AG08396 (cell line): ENCODE data around the gene ZAP70.

ENCODE experiments used
- DNase-seq: peaks from one replicate; pipeline ENCODE4 v3.0.0; 2012; ENCODE audit warnings: low spot score, mixed read lengths

The ZAP70 gene

DNA sequence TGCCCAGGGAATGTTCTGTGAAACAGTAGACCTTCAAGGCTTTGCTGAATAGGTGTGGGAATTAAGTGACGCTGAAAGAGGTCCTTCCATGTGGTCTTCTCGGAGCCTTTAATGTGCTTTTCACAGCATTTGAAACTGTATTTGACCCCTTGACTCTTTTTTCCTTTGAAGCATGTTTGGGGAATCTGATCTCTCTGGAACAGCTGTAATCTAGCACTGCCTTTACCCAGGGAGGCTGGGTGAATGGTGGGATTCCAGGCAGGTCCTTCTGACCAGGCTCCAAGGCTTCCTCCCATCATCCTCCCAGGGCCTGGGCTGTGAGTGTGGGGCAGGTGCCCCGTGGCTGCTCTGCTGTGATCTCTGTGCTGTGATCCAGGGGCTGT lies 4.2 kb downstream of the ZAP70 start:
- no peak for DNase-seq

DNA sequence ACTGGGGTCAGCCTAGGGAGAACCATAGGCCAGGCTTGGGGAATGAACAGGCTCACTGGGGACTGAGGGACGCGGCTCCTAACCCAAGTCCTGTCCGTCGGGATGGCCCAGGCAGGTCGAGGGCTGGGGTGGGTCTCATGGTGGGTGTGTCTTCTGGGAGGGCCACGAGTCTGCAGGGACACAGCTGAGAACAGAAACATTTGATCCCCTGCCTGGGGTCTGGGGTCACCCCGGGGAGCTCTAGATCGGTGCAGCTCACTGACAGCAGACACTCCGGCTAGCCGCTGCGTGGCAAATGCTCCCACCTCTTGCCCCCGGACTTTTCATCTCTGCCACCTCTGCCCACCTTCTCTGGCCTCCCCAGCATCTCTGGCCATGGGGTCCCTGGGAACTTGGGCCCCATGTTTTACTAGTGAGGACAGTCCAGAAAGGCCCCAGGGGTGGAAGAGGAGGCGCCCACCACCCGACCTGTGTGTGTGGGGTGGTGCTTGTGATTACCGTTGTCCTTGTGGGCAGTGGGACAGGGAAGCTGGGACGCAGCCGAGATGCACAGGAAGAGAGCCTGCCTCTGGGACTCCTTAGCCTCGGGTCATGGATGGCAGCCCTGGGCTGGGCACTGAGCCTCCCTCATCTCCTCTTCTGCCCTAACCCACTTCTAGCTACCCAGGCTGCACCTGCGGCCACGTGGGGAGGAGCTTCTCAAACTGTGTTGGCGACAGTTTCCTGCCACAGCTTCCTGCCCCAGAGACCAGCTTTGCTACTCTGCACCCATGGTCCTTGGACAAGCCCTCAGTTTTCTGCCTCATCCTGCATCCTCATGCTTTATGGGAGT lies 4.9 kb downstream of the ZAP70 start:
- DNase-seq = no peak

DNA sequence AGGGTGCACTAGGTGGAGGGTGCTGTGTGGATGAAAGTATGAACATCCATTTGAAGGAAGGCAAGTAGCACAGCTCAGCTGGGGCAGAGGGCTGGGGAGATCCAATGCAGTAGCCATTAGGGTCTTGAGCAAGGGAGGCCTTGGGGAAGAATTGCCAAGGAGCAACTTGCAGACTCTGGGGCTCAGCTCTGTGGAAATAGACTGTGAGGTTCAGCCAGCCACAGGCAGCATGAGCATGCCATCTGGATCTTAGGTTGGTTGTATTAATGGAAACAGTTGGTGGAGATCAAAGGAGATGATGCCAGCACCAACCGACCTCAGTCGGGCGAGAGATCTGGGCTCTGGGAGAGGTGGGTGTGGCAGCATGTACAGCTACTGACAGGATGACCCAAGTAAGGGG lies 5.6 kb downstream of the ZAP70 start:
- no peak for DNase-seq

DNA sequence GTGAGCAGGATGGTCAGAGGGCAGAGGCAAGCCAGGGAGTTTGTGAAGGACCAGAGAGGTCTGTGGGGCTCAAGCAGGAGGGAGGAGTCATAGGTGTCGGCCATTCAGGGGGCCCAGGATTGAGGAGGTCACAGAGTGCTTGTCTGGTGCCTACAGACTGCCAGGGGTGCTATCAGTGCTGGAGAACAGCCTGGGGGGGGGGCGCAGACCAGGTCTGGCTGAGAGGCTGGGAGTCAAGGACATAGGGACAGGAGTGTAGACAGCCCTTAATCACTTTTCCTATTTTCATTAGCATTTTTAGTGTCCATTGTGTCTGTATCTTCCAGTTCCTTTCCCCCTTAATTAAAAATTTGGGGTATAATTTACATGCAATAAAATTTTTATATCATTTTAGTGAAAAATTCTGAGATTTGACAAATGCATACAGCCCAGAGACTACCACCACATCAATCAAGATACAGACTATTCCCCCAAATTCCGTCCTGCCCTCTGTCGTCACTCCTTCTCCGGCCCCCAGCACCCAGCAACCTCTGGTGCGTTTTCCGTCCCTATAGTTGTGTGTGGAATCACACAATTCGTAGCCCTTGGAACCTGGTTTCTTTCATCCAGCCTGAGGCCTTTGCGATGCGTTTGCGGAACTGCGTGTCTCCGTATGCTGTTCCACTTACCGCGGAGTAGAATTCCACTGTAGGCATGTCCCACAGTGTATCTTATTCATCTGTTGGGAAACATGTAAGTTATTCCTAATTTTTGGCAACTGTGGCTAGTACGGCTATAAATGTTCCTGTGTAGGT lies 6.2 kb downstream of the ZAP70 start:
- DNase-seq = no peak

DNA sequence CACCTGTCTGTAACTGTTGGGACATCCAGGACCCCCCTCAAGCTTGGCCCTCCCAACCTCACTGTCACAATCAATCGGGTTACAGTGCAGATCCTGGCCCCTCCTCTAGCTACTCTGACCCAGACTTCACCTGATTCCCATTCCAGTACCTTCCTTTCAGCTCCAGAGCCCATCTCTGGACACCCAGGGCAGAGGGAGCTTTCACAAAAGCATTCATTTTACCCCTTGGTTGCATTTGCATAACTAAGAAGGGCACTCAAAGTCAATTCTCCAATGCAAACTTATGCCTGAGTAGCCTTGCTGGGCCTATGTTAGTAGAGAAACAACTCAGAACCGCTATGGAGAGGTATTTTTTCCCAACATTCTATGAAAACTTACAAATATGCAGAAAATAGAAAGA lies 7.4 kb downstream of the ZAP70 start:
- DNase-seq = no peak

DNA sequence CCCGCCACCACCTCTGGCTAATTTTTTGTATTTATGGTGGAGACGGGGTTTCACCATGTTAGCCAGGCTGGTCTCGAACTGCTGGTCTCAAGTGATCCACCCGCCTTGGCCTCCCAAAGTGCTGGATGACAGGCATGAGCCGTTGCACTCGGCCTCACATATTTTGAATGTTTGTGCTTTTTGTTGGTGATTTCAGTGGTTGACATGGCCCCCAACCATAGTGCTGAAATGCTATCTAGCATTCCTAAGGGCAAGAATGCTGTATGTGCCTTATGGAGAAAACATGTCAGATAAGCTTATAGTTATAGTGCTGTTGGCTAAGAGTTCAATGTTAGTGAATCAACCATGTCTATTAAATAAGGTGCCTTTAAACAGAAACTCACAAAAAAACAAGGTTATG lies 8.9 kb downstream of the ZAP70 start:
- no peak for DNase-seq

DNA sequence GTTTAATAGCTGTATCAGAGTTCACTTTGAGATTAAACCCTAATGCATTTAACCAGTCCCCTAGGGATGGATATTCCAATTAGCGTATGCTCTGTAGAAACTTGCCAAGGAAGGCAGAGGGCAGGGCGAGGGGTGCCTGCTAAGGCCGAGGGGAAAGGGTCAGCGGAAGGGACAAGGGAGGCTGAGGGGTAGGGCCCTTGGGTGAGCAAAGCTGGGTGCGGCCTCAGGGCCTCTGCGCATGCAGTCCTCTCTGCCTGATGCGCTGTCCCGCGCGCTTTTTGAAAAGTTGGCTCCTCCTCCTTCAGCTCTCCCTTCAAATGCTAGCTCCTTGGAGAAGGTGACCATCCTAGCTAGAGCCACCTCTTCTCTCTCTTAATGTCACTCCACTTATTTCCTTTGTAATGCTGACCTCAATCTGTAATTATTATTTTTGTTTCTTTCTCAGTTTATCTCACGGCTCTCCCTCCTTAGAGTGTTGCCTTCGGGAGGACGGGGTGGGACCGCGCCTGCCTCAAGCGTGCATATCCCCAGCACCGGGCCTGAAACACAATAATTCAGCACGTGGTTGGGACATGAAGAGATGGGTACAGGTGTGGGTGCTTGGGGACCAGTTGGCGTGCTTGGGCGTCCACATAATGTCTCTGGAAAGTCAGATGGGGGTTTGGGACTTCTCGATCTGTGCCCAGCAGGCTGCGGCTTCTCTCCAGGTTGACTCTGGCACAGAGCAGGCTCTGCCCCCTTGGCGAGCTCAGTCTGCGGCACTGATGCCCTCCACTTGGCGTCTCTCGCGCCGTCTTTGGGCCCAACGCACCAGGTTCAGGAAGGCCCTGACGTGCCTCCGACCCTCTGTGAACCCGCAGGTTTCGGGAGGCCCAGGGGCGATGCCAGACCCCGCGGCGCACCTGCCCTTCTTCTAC lies 10.0 kb downstream of the ZAP70 start:
- no peak for DNase-seq

DNA sequence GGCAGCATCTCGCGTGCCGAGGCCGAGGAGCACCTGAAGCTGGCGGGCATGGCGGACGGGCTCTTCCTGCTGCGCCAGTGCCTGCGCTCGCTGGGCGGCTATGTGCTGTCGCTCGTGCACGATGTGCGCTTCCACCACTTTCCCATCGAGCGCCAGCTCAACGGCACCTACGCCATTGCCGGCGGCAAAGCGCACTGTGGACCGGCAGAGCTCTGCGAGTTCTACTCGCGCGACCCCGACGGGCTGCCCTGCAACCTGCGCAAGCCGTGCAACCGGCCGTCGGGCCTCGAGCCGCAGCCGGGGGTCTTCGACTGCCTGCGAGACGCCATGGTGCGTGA lies 10.7 kb downstream of the ZAP70 start:
- no peak for DNase-seq

DNA sequence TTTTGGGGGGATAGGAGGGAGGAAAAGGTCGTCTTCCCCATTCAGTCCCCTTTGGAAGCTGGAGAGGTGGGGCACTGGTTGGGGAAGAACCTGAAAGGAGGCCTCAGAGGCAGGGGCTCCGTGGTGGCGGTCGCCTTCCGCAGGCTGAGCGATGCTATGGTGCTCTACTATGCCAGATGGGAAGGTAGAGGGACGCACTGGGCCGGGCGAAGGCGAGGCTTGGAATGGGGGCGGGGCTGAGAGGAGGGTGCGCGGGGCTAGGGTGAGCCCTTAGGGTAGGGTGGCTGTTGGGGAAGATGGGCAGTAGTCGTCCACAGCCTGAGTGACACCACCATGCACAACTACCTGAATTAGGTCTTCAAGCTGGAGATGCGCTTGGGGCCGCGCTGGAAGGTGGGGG lies 11.1 kb downstream of the ZAP70 start:
- DNase-seq = no peak

DNA sequence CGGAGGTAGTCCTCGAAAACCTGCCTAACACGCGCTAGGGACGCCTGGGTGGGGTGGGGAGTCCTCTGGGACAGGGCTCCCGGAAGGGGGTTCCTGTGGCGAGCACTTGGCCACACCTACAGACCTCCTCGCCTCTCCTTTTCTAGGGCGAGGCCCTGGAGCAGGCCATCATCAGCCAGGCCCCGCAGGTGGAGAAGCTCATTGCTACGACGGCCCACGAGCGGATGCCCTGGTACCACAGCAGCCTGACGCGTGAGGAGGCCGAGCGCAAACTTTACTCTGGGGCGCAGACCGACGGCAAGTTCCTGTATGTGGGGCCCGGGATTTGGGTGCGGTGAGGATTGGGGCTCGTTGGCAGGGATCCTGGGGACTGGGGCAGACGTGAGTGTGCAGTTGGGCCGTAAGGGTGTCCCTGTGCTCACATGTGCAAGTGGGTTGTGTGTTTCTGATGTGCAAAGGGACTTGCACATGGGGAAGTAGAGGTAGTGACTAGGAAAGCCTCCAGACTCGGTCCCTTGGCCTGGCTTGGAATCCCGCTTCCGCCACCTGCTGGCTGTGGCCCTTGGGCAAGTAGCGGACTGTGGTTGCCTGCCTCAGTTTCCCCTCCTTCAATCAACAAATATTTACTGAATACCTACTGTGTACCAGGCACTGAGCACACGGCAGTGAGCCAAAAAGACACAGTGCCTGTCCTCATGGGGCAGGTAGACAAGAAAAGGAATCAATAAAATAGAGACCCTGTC lies 11.7 kb downstream of the ZAP70 start:
- DNase-seq = no peak

DNA sequence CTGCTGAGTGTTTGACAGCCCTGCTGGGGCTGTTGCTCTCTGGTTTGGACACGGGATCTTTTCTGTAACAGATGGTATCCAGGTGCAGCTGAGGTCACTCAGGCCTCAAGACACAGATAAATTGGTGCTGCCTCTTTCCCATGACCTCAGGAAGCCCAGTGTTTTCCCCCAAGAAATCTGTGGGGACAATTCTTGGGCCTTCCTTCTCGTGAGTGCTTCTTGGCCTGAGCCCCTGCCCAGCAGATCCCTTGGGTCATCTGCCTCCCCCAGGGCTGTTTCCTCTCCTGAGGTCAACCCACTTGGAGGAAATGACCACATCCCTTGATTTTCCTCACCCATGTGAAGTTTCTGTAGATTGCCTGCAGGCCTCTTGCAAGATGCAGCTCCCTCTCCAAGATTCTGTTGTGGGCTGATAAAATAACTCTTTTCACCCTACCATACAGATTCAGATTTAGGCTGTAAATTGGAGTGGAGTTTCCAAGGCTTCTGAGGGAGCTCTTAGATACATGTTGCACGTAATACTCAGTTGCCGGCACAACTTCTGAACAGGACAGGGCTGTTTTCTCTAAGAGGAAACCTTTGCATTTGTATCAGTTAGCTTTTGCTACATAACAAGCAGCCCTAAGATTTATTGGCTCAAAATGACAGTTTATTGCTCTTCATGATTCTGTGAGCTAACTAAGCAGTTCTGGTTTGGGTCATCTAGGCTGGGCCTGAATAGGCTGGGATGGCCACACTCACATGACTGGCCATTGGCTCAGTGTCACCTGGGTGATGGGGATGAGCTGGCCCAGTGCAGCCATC lies 13.1 kb downstream of the ZAP70 start:
- DNase-seq = no peak

DNA sequence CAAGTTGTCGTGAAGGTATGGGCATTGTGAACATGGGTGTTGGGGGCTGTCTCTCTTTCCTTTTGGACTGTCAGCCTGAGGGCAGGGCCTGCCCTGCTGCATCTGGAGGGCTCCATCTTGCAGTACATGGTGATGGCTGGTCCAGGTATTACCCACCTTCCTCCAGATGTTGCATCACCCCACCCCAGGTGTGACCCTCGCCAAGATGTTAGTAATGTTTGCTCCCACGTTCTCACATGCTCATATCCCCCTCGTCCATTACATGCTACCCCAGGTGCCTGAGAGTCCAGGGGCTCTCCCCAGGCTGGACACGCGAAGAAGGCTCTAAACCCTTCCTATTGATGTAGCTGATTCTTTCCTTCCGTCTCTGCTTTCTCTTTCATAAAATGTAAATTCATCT lies 13.9 kb downstream of the ZAP70 start:
- no peak for DNase-seq

DNA sequence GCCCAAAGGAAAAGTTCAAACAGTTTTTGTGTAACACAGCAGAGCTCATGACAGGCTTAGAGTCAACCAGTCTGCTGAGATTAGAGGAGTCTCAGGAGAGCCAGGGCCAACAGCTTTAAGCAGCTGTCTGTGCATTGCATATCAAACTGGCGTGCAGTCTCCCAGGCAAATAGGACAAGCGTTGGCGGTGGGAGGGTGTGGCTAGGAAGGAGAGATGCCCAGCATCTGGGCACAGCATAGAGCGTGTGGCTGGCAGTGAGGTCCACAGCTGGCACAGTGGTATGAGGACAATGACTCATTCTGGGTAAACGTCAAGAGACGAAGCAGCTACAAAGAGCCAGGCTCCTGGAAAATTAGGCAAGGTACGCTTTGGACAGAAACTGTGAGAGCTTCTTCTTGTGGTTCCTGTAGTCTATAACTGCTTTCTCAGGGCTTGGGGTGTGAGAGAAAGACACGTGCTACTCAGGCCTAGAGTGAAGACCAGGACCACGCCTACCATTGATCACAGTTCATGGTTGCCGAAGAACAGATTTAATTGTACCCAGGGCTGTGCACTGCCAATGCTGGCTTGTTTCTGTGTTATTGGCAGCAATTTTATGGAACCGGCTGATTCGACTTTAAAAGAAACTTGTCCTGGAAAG lies 14.8 kb downstream of the ZAP70 start:
- peak; percentile 41 for DNase-seq

DNA sequence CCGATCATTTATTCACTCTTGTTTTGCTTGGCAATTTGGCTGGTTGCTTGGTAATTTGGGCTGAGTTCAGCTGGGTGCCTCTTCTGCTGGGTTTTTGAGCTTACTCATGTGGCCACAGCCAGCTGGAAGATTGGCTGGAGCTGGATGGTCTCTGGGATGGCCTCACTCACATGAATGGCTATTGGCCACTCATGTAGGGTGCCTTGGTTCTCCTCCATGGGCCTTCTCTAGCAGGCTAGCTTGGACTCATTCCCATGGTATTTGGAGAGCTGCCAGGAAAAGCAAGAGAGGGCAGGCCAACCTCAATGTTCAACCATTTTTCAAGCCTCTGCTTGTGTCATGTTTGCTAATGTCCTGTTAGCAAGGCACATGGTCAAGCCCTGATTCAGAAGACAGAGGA lies 16.9 kb downstream of the ZAP70 start:
- DNase-seq = no peak

DNA sequence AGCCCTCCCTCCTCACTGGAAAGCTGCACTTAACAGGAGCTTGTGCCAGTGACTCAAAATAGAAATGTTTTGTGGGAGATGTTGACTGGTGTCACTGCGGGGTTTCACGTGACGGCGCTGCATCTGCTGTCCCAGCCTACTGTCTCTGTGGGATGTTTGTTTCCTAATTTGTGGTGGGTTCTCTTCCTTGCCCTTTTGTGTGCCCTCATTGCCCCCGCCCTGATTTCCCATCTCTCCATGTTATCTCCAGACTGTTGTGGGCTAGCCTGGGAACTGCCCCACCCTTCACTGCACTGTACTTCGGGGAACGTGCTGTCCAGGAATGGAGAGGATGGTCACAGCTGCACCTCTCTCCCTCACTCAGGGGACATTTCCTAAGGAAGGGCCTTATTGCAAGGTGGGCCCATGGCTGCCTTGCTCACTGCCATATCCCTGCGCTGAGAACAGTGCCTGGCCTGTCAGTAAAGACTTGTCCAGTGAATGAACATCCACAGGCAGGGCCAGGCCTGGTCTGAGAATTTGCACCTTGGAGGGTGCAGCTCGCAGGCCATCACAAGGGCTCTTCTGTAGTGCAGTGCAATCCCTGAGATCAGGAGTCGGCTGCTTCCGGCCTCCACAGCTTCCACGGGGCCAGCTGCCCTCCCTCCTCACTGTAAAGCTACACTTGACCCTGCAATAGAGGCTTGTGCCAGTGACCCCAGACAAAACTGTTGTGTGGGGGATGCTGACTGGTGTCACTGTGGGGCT lies 18.1 kb downstream of the ZAP70 start:
- no peak for DNase-seq

DNA sequence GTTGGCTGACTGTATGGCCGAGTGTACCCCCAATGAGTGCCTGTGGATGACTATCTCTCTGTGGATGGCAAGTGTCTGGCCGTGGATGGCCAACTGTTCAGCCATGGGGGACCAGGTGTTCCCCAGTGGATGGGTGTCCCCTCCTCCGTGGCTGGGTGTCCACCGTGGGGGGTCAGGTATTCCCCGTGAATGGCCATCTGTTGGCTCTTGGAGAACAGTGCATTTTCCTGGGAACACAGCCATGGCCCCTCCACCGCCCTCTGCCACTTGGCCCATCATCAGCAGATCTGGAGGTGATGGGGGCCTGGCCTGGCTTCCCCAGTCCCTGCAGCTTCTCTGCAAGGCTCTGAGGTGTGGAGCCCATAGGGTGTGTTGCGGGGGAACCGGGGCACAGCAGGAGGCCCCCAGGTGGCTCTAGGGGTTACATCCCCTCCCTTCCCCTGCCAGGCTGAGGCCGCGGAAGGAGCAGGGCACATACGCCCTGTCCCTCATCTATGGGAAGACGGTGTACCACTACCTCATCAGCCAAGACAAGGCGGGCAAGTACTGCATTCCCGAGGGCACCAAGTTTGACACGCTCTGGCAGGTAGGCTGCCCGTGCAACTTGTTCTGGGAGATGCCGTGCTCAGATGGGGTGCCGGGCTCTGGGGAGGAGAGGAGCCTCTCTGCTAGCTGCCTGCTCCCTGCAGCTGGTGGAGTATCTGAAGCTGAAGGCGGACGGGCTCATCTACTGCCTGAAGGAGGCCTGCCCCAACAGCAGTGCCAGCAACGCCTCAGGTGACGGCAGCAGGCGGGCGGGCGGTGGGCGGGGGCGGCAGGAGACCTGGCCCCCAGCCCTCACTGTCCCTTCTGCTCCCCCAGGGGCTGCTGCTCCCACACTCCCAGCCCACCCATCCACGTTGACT lies 19.3 kb downstream of the ZAP70 start:
- no peak for DNase-seq

DNA sequence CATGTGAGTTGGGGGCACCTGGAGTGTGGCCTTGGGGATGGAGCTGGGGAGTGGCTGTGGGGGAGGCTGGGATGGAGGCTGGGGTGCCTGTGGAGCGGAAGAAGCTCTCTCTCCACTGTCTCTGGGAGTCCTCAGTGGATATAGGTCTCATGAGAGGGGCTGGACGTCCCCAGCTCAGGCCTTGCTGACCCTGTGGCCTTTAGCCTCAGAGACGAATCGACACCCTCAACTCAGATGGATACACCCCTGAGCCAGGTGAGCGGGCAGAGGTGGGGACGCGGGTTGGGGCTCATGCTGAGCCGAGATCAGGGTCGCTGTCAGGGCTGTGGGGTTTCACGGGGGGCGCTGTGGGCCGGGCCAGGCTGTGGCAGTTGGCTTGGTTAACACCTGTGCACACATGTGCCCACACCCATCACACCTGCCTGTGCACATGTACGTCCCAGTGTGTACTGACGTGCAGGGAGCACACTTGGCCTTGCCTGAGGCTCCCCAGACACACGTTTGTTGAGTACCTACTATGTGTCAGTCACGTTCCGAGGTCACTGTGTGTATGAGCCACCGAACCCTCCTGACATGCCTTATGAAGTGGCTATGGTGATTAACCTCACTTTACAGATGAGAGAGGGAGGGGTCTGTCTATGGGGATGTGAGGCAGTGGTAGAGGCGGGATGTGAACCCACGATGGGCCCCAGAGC lies 20.1 kb downstream of the ZAP70 start:
- DNase-seq = no peak
